ENCODE measurements around the gene ATG14. TPM values are rescaled to one million over a fixed set of nuclear protein-coding genes. Genes with fewer than 3 reads are reported as not detected.

The ATG14 gene
- total and polyA plus RNA-seq, 7 donors, result 4.3 to 15.1 (median 7.9) TPM

DNA sequence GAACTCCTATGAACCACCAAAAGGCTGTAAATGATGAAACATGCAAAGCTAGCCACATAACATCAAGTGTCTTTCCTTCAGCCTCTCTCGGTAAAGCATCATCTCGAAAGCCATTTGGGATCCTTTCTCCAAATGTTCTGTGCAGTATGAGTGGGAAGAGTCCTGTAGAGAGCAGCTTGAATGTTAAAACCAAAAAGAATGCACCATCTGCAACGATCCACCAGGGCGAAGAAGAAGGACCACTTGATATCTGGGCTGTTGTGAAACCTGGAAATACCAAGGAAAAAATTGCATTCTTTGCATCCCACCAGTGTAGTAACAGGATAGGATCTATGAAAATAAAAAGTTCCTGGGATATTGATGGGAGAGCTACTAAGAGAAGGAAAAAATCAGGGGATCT is 61.2 kb downstream of the ATG14 start:
- Histone ChIP-seq H3K27ac (no peak overlapping the region), H3K4me3 (no peak overlapping the region), H3K9me3 (no peaks in the 10 kb centered on the region), H3K36me3 (ENCODE audit: insufficient read depth in 1 of 2, low read depth in 1 of 2) (peaks cover 0 to 32% of the 10 kb centered on the region in 2 donors), H3K27me3 (ENCODE audit: insufficient read depth in 3 of 3, low read length in 2 of 3) (no peaks in the 10 kb centered on the region), H3K4me1 (peaks cover 29% of the 10 kb centered on the region)
- intact Hi-C loops (cut with DNase I), result loop anchor here in 1 of 2 donors (5.0 kb wide), 1 partner anchor 78 kb away; the partner anchor contains the start of gene FBXO34
- DNase-seq, result no peak
- ATAC-seq, result no peak
- no peak for TF ChIP-seq CTCF (IDR thresholded peaks at IDR 0.05)
- WGBS, 3 donors, result 92 to 99% (median 93%) methylated on average over 4 of the region's 4 CpGs

- Histone ChIP-seq H3K4me3 (no peak overlapping the region), H3K9me3 (no peaks in the 10 kb centered on the region), H3K4me1 (peaks cover 35% of the 10 kb centered on the region), H3K36me3 (ENCODE audit: insufficient read depth in 1 of 2, low read depth in 1 of 2) (peaks cover 0 to 27% of the 10 kb centered on the region in 2 donors), H3K27ac (no peak overlapping the region), H3K27me3 (ENCODE audit: insufficient read depth in 3 of 3, low read length in 2 of 3) (no peaks in the 10 kb centered on the region)
- 71 to 82% (median 74%) methylated on average over 12 of the region's 12 CpGs for WGBS, 3 donors
- no peak for TF ChIP-seq CTCF (IDR thresholded peaks at IDR 0.05)
- ATAC-seq (no peak), DNase-seq (no peak)
- intact Hi-C loops (cut with DNase I), result loop anchor here (5.0 kb wide), 2 partner anchors 37 to 42 kb away; no protein-coding TSS in a partner anchor
Measured at GRCh38 chr14:55349565-55349964, 62.1 kb downstream of the ATG14 start.

GRCh38 chr14:55348766-55349453 is 62.7 kb downstream of the ATG14 start:
- intact Hi-C loops (cut with DNase I), result loop anchor here (5.0 kb wide), 2 partner anchors 37 to 42 kb away; no protein-coding TSS in a partner anchor
- no peak for TF ChIP-seq CTCF (IDR thresholded peaks at IDR 0.05)
- peak overlapping the region; percentile 44 for H3K27ac ChIP-seq
- peaks cover 31% of the 10 kb centered on the region for H3K4me1 ChIP-seq
- peaks cover 0 to 27% of the 10 kb centered on the region in 2 donors for H3K36me3 ChIP-seq (ENCODE audit: insufficient read depth in 1 of 2, low read depth in 1 of 2)
- H3K9me3 ChIP-seq, result no peaks in the 10 kb centered on the region
- H3K27me3 ChIP-seq (ENCODE audit: insufficient read depth in 3 of 3, low read length in 2 of 3), result no peaks in the 10 kb centered on the region
- DNase-seq, result no peak
- WGBS, 3 donors, result 48 to 75% (median 50%) methylated on average over 4 of the region's 4 CpGs
- no peak overlapping the region for H3K4me3 ChIP-seq
- peak in 3 of 4 donors; percentile 26 to 40 (median 33) for ATAC-seq

GRCh38 chr14:55347748-55348147 is 63.9 kb downstream of the ATG14 start:
- peaks cover 0 to 26% of the 10 kb centered on the region in 2 donors for H3K36me3 ChIP-seq (ENCODE audit: insufficient read depth in 1 of 2, low read depth in 1 of 2)
- H3K4me3 ChIP-seq, result no peak overlapping the region
- H3K27me3 ChIP-seq (ENCODE audit: insufficient read depth in 3 of 3, low read length in 2 of 3), result no peaks in the 10 kb centered on the region
- DNase-seq, result no peak
- no peaks in the 10 kb centered on the region for H3K9me3 ChIP-seq
- ATAC-seq, result peak in 1 of 4 donors; percentile 23
- H3K4me1 ChIP-seq, result peaks cover 39% of the 10 kb centered on the region
- TF ChIP-seq CTCF (IDR thresholded peaks at IDR 0.05), result no peak
- 62 to 94% (median 65%) methylated on average over 3 of the region's 3 CpGs for WGBS, 3 donors
- intact Hi-C loops (cut with DNase I), result loop anchor here (5.0 kb wide), 2 partner anchors 35 to 40 kb away; no protein-coding TSS in a partner anchor
- peak overlapping the region; percentile 44 for H3K27ac ChIP-seq

All from psoas muscle (tissue), 8 donors.